HG03097 (cell line): ENCODE measurements around the gene SARDH.

ENCODE experiments used
- ATAC-seq: cut with Tn5 transposase; IDR thresholded peaks from one replicate; pipeline ENCODE4 v1.9.1; 2021; ENCODE audit not compliant: unreplicated experiment, low FRiP score

The SARDH gene, protein sequence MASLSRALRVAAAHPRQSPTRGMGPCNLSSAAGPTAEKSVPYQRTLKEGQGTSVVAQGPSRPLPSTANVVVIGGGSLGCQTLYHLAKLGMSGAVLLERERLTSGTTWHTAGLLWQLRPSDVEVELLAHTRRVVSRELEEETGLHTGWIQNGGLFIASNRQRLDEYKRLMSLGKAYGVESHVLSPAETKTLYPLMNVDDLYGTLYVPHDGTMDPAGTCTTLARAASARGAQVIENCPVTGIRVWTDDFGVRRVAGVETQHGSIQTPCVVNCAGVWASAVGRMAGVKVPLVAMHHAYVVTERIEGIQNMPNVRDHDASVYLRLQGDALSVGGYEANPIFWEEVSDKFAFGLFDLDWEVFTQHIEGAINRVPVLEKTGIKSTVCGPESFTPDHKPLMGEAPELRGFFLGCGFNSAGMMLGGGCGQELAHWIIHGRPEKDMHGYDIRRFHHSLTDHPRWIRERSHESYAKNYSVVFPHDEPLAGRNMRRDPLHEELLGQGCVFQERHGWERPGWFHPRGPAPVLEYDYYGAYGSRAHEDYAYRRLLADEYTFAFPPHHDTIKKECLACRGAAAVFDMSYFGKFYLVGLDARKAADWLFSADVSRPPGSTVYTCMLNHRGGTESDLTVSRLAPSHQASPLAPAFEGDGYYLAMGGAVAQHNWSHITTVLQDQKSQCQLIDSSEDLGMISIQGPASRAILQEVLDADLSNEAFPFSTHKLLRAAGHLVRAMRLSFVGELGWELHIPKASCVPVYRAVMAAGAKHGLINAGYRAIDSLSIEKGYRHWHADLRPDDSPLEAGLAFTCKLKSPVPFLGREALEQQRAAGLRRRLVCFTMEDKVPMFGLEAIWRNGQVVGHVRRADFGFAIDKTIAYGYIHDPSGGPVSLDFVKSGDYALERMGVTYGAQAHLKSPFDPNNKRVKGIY

DNA sequence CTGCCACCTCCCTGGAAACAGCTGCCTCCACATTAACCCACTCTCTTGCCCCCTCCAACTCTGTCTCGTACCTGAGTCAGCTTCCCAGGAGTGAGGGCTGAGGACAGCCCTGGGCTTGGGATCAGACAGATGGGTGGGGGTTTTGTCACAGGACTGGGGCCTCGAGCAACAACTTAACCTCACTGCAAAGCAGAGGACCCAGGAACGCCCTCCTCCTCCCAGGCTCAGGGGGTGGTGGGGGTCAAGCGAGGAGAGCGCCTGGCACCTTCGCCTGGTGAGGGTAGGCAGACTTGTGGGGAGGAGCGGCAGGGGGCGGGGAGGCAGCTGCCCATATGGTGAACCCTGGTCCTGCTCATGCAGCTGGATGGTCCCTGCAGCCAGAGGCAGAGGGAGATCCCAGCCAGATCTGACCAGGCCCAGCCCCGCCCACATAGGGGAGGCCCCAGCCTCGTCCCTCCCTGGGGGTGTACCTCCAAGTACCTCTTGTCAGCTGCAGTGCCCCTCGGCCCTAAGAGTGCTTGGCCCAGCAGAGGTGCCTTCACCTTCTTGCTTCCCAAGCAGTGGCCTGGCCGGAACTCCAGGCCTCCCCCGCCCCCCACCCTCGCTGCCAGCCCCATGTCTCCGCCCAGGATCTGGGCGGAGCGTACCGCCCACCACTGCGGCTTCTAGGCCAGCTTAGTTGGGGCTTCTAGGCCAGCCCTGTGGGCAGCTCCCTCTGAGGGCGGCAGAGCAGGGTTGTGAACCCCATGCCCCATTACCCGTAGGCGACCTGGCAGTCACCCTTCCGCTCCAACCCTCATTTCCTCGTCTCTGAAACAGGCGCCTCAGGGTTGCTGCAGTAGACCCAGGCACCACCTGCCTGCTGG is at the start of gene SARDH:
Gene SARDH (minus strand): TSS at position 579 of the 866 bp plus-strand sequence. CDS start 4,179 bp downstream, outside the sequence.
- no peak for ATAC-seq

DNA sequence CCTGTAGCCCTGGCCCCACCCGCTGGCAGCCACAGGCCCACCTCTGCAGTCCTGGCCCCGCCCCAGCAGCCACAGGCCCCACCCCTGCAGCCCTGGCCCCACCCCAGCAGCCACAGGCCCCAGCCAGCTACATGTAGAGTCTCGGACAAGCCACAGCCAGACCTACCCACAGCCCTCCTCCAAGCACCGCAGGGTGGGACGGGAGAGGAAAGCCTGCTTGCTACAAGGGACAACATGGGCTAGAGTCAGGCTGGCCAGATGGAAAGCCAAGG is 49.5 kb upstream of the SARDH start:
- ATAC-seq: no peak

DNA sequence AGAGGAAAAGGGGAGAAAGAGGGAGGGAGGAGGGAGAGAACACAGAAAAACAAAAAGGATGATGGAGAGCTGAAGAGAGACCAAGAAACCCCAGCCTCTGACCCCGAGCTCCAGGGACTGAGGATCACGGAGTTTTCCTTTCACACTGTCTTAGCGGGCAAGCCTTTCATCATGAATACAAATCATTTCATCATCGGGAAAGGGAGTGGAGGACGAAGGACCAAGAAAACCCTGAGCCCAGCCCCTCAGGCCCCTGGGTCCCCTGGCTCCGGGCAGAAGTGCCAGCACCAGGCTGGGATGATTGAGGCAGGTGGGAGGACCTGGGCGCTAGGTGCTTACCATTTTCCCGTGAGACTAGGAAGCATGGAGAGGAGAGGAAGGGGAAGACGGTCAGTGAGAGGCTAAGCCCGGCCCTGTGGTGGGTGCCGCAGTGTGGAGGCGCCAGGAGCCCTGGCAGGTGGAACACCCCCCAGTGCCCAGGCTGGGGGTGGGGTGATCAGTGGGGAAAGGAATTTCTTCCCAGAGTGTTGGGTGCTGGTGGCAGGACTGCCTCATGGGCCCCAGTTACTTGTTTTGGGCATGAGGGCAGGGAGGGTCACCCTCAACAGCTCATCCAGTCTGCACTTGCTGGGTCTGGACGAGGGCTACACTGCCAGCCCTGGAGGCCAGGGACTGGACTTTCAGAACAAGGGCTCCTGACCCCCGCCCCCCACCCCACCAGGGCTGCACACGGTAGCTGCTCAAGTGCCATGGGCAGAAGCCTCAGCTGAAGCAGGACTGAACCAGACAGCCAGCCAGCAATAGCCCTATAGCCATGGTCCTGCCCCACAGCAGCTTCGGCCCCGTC is 49.0 kb upstream of the SARDH start:
- no peak for ATAC-seq

DNA sequence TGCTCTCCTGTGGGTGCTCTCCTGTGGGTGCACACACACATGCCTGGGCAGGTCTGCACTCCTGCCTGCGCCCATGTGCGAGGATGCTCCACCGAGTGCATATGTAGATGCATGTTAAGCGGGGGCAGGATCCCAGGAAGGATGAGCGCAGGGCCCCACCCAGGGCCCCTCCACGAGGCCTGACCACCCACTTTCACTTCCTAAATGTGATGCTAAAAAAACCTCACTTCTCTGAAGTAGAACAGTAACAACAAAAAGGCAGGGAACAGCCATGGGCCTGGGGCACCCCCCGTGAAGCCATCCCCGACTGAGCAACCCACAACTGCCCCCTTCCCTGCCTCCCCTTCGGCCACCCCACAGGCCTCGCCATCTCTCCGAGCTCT is 48.2 kb upstream of the SARDH start:
- no peak for ATAC-seq

DNA sequence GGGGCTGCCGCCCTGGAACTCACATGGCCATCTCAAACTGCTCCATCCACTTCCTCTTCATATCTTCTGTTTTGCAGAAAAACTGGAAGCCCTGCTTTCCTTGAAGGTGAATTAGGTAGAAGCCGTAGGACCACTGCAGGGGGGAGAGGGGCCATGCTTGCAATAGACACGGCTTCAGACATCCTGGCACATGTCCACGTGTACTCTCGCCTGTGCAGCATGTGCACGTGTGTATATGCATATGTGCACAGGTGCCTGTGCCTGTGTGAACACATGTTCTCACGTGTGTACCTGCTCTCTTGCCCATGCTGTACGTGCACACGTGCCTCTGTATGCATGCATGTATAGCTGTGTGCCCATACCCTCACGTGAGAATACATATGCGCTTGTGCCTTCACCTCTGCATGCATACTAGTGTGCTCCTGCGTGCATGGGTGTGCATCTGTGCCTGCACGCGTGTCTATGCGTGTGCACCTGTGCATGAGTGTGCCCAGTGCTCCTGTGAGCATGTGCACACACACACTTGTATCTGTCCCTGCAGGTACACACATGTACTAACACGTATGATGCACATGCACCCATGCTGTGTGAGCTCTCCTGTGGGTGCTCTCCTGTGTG is 47.7 kb upstream of the SARDH start:
- no peak for ATAC-seq

DNA sequence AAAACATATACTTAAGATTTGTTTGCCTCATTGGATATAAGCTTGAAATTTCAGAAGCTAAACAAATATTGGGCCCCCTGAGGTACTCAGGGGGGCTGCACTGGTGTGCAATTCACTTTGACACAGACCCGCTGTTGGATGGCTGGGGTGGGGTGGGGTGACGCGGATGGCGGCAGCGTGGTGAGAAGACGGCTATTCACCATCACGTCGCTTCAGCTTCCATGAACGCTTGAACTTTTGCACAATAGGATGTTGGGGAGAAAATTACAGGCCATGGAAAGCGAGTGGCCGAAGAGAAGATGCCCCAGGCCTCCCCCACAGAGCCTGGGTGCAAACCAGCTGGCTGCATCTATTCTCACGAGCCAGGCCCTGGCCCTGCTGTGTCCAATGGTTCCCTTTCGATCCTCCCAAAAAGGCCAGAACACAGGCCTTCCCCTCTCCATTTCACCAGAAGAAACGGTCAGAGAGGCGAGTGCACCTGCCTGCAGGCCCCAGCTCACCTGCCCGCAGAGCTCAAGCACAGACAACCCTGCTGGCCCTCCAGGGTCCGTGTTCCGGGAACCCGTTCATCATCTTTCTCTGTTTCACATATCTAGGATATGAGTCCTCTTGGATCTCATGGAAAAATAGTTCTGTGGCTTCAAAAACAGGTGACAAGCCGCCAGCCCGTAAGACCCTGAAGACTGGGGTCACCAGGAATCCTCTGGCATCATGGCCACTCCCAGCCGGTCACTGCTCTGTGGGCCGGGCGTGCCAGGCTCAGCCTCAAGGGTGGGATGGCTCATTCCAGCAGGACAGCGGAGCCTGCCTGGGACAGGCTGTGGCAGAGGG is 46.8 kb upstream of the SARDH start:
- ATAC-seq: no peak

DNA sequence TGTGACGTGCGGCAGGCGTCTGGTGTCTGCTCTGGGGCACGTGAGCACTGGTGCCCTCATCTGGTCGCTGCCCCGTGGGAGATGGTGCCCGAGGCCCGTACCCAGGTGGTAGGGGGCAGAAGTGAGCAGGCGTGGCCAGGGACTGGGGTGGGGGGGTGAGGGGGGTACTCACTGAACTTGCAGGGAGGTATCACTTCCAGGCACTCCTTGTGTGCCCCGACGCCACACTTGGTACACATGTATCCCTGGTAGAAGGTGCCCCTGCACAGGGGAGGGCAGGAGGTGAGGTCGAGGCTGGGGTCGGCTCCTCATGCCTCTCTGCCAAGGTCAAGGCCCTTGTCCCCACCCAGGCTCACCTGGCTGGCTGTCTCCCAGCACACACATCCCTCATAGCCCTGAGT is 45.2 kb upstream of the SARDH start:
- ATAC-seq: no peak

DNA sequence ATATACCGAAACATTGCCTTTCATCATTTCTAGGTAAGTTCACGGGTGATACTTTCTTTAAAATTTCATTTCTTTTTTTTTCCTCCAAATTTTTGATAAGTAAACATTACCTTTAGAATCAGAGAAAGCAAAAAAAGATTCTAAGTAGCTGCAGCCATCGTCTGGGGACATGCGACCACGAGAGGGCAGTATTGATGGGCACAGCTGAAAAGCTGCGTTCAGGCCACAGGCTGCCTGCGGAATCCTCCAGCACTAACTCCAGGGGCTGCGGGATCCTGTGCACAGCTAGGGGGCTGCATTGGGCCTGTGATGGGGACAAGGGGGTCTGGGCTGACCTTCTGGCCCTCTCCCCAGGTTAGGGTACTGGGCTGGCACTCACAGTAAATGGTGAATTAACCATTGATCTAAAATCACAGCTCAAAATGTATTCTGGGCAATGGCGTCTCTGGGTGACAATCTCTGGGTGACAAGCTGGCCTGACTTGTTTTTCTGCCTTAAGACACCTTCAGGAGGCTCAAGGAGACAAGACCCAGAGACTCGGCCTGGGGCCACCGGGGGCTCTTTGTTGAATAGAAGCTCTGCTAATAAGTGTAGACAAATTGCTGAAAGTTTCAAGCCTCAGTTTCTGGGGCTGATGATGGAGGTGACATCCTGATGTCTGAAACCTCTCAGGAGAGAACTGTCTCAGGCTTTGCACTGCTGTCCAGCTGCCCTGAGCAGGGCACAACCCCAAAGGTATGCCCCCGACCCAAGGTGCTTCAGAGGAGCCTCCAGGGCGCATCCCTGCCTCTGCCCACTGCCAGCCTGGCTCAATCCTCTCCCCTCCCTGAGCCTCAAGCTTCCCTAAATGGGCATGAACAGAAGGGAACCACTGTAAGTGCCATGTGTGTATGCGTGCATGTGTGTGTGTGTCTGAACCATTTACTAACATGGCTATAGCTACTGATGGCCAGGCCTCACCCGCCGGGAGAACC is 44.3 kb upstream of the SARDH start:
- ATAC-seq: no peak

DNA sequence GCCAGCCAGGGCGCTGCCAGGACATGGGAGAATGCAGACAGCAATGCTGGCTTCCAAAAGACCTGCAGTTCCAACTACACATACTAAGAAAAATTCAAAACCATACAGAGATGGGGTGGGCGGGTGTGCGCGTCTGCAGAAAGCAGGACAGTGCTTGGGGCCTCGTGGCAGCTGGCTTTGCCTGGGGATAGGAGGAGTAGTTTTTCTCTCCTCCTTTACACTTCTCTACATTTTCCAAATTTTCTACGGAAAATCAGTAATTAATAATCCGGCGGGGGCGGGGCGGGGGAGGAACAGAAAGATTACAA is 43.6 kb upstream of the SARDH start:
- no peak for ATAC-seq

DNA sequence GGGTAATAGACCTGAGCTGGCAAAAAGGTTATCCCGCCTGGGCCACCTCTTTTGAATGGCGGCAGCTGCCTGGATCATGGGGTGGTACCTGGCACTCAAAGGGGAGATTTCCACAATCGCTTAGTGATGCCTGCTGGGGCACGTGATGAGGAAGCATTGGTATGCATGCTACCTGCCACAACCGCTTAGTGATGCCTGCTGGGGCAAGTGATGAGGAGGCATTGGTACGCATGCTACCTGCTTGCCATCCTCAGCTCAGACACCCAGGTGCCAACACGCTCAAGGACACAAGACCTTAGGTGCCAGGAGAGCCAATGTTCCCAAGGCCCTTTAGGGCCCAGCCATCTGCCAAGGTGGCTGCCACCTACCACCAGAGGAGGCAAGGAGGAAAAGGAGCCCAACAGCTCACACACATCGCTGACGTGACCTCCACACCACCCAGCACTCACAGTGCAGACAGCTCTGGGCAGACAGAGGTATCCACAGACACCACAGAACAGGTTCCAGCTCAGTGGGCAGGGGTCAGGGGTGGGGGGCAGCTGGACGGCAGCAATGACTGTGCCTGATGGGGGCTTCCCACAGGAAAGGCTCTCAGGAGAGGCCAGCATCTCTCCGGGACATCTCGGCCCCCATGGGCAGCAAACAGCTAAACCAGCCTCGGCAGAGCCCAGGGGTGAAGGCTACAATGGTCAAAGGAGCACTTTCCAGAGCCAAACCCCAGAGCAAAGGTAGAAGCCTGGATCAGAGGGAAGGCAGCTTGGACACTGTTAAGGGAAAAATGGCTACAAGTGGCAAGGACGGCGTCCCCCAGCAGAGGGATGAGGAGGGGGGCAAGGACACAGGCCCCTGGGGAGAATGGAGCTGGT is 43.0 kb upstream of the SARDH start:
- no peak for ATAC-seq

DNA sequence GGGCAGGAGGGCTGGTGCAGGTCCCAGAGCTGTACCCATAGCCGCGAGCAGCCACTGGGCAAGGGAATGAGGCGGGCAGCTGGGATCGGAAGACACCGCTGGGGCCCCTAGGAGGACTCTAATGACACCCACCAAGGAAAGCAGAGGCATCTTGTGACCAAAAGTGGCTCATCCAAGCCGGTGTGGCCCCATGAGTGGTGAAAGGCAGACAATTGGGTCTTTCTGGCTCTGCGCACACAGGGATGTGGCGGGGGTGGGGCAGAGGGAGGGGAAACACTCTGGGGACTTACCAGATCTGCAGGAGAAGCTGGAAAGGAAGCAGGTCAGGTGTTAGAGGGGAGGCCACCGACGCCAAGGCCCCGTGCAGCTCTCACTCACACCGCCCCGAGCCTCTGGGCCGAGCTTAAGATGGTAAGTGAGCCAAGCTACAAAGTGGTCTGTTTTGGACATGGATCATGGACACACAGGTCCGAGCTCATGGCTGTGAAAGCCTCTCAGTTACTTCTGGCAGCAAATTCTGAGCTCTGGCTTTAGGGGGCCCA is 42.3 kb upstream of the SARDH start:
- ATAC-seq: no peak

DNA sequence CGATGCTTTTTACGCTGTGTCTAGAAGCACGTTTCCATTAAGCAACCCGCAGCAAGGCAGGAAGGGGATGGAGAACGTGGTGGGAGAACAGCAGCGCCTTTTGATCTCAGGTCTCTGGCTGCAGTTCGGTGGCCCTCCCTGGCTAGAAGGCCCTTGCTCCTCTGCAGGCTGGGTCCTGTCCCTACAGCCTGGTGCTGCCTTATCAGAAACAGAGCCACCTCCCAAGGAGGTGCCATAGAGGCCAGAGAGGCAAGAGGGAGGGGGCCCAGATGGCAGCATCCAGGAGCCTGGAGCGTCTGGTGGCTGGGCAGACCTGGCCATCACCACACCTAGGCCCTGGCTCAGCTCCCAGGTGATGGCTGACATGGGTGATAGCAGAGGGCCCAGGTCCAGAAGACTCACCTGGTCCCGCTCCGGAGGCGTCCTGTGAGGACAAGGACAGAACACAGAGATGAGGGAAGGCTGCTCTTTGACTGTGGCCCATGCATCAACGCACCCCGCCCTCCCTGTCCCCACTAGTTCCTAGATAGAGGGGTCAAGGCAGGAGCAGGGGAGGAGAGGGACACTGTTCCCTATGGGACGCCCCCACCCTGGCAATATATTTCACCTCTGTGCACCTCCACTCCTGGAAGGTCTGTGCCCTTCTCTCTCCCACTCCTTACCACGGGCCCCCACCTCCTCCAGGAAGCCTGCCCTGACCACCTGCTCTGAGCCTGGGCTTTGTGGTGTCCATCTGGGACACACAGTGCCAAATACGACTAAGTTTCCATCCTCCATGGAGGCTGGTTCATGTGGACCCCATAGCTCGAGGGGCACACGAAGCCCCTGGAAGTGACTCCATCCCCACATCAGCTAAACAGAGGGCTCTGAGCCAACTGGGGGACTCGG is 41.6 kb upstream of the SARDH start:
- no peak for ATAC-seq

DNA sequence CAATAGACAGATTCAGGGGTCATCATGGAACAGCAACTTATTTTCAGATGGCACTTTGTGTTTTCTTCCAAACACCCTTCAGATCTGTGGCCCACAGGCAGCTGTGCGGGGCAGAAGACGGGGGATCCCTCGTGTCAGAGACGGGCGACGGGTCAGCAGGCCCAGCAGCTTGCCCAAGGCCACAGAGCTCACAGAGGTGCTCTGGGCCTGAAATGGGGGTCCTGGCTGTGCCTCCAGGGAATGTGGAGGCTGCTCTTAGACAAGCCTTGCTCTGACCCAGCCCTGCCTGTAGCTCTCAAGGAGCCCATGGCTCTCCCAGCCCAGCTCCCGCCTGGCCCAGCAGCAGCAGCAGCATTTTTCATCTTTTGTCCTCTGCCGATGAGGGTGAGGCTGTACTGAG is 40.9 kb upstream of the SARDH start:
- no peak for ATAC-seq

DNA sequence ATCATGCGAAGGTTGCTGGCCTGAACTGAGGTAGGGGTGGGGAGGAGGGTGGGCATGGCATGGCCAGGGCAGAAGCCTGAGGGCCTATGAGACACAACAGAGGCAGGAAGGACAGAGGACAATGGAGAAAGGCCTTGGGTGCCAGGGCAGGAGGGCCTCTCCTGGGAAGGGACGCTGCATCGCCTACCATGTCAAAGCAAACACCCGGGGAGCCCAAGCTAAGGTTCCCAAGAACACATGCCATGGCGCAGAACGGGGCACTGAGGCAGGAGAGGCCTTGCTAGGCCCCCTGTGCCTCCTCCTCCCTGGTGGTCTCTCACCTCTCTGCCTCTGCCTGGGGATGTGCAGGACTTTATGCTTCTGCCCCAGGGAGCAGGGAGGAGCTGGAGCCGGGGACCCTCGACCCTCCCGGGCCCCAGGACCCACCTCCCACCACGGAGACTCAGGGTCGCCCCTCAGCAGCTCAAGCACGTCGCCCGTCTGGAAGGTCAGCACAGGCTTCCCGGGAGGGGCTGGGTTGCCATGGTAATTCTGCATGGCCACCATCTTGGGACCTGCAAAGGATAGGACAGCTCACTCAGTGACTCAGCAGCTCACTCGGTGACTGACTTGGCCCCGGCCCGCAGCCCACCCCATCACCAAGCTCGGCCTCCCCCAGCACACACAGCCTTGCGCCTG is 40.3 kb upstream of the SARDH start:
- no peak for ATAC-seq

DNA sequence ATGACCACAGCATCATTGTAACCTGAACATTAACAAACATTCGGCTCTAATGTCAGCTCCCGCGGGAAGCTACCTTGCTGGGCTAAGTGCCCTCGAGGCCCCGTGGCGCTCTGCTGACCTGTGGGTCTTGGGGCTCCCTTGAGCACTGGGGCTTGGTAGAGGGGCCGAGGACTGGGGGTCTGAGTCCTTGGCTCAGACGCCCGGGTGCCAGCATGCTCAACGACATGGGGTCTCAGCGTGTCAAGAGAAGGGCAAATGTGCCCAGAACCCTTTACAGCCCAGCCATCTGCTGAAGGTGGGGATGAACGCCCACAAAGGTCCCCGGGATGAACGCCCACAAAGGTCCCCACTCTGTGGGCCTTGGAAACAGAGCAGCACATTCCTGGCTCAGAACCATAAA is 39.7 kb upstream of the SARDH start:
- no peak for ATAC-seq
